ENCODE data around the gene ZNF519.
"Not testable (repeated sequence)": the region's sequence is repeated elsewhere in the genome, so short reads cannot be mapped to it uniquely, and the experiment has no call there.

DNA sequence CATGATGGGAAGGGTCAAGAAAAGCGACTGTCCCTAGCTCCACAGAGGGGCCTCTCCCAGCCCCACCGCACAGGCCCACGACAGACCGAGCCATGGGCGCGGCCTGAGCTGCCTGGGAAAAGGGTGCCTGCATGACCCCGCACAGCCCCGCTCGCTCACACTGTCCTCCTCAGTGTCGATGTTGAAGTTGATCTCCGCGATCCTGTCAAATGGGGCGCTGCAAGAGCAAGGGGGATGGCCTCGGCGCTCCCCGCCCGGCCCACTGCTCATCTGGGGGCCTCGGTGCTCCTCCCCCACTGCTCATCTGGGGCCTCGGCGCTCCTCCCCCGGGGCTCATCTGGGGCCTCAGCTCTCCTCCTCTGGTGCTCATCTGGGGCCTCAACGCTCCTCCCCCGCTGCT lies 14.5 kb upstream of the ZNF519 start:
- TF ChIP-seq, protein P1, sequence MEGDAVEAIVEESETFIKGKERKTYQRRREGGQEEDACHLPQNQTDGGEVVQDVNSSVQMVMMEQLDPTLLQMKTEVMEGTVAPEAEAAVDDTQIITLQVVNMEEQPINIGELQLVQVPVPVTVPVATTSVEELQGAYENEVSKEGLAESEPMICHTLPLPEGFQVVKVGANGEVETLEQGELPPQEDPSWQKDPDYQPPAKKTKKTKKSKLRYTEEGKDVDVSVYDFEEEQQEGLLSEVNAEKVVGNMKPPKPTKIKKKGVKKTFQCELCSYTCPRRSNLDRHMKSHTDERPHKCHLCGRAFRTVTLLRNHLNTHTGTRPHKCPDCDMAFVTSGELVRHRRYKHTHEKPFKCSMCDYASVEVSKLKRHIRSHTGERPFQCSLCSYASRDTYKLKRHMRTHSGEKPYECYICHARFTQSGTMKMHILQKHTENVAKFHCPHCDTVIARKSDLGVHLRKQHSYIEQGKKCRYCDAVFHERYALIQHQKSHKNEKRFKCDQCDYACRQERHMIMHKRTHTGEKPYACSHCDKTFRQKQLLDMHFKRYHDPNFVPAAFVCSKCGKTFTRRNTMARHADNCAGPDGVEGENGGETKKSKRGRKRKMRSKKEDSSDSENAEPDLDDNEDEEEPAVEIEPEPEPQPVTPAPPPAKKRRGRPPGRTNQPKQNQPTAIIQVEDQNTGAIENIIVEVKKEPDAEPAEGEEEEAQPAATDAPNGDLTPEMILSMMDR (conservative IDR thresholded peaks at IDR 0.05; ENCODE audit: low read depth, low read length) = not testable (repeated sequence)
- not testable (repeated sequence) for TF ChIP-seq EZH2phosphoT487 (IDR thresholded peaks at IDR 0.05; ENCODE audit: borderline replicate concordance, low read length)
